Body of pancreas (tissue), 4 donors: ENCODE results near the gene RBM20. TPM values are rescaled to one million over a fixed set of nuclear protein-coding genes. Genes with fewer than 3 reads are reported as not detected.
"Not testable (repeated sequence)": the region's sequence is repeated elsewhere in the genome, so short reads cannot be mapped to it uniquely, and the experiment has no call there.

Source experiments
- ATAC-seq: fragments of 150-250 bp; one replicate; pipeline ENCODE4 v1.9.1; 2016
- DNase-seq, 4 donors: peaks; one replicate each; pipeline ENCODE4 v3.0.0-alpha.2; 2019
- H3K27ac ChIP-seq, 4 donors: fragments of 200-600 bp; sonication (generic); 1 replicate in 3 of 4; 2 replicates in 1 of 4; pipeline versions ENCODE4 v1.5.1 to v1.6.1; 2016 to 2019; ENCODE audit warnings: mild to moderate bottlenecking in 1 of 4, mixed read lengths in 1 of 4, moderate library complexity in 1 of 4
- H3K27me3 ChIP-seq, 2 donors: fragments of 200-600 bp; sonication (generic); one replicate each; pipeline ENCODE4 v1.6.0; 2016; ENCODE audit warnings: mild to moderate bottlenecking in 1 of 2
- H3K36me3 ChIP-seq, 2 donors: fragments of 200-600 bp; sonication (generic); replicated peaks in 1 of 2; 2 replicates each; pipeline ENCODE4 v1.5.1; 2016; ENCODE audit warnings: low read depth in 2 of 2; ENCODE audit not compliant: insufficient read depth in 1 of 2
- H3K4me1 ChIP-seq: fragments of 200-600 bp; sonication (generic); one replicate; pipeline ENCODE4 v1.6.0; 2016
- H3K4me3 ChIP-seq, 2 donors: fragments of 200-600 bp; sonication (generic); 1 replicate in 1 of 2; 2 replicates in 1 of 2; pipeline ENCODE4 v1.5.1; 2016 to 2019
- H3K9me3 ChIP-seq, 3 donors: fragments of 200-600 bp; sonication (generic); 1 replicate in 2 of 3; 2 replicates in 1 of 3; pipeline ENCODE4 v1.5.1; 2016
- CTCF ChIP-seq, 7 experiments: fragments of 450-650 bp in 4 of 7; fragments of 200-600 bp in 3 of 7; sonication (generic) in 3 of 7; IDR thresholded peaks; one replicate each; pipeline ENCODE4 v1.5.1; 2016 to 2019; ENCODE audit warnings: antibody characterized with exemption in 7 of 7
- POLR2A ChIP-seq, 3 donors: fragments of 450-650 bp; IDR thresholded peaks; one replicate each; pipeline ENCODE4 v1.6.1; 2016; ENCODE audit warnings: antibody characterized with exemption in 3 of 3, mild to moderate bottlenecking in 2 of 3
- WGBS, 2 donors: methylation state at CpG; one replicate each; pipeline ENCODE4 v1.1.5; 2017; 5-methylcytosine and 5-hydroxymethylcytosine counted together
- intact Hi-C: fragments of 100-400 bp; cut with DNase I; formaldehyde crosslinking; loops from one replicate; pipeline ENCODE4 v1.15.1; 2023
- total RNA-seq, 2 donors: library from RNA; depleted of rRNA; stranded (reverse); fragments of >200 nt; gene quantifications; one replicate each; pipeline ENCODE4 v1.1.0, GENCODE V29; 2016

RBM20 gene
- total RNA-seq, 2 donors from 2014 or later = 14.5 to 39.4 TPM

GRCh38 chr10:110657973-110658691 is 14.0 kb downstream of the RBM20 start:
- ATAC-seq (no peak), DNase-seq (no peak)
- TF ChIP-seq POLR2A (IDR thresholded peaks at IDR 0.05) = no peak
- TF ChIP-seq CTCF (IDR thresholded peaks at IDR 0.05) = no peak
- Histone ChIP-seq H3K4me3 (no peak overlapping the region), H3K9me3 (no peaks in the 10 kb centered on the region), H3K27ac (no peak overlapping the region), H3K4me1 (no peaks in the 10 kb centered on the region), H3K27me3 (no peaks in the 10 kb centered on the region), H3K36me3 (no peaks in the 10 kb centered on the region)
- intact Hi-C loops = no loop called here
- WGBS, 2 donors = 60 to 73% methylated on average over 11 of the region's 11 CpGs

GRCh38 chr10:110659558-110659957 is 15.4 kb downstream of the RBM20 start:
- H3K4me1 ChIP-seq = no peaks in the 10 kb centered on the region
- no peak for TF ChIP-seq POLR2A (IDR thresholded peaks at IDR 0.05)
- no peak for TF ChIP-seq CTCF (IDR thresholded peaks at IDR 0.05)
- no peaks in the 10 kb centered on the region for H3K36me3 ChIP-seq
- H3K27ac ChIP-seq = no peak overlapping the region
- 30 to 77% methylated on average over 1 of the region's 1 CpG for WGBS, 2 donors
- H3K4me3 ChIP-seq = no peak overlapping the region
- DNase-seq = no peak
- intact Hi-C loops = no loop called here
- no peaks in the 10 kb centered on the region for H3K27me3 ChIP-seq
- no peaks in the 10 kb centered on the region for H3K9me3 ChIP-seq
- ATAC-seq = no peak

GRCh38 chr10:110660289-110660688 is 16.2 kb downstream of the RBM20 start:
- 87 to 88% methylated on average over 8 of the region's 8 CpGs for WGBS, 2 donors
- DNase-seq, H3K4me3 ChIP-seq, H3K27me3 ChIP-seq, H3K36me3 ChIP-seq, ATAC-seq, intact Hi-C loops, H3K27ac ChIP-seq, H3K9me3 ChIP-seq, H3K4me1 ChIP-seq: not testable (repeated sequence)

- intact Hi-C loops = no loop called here
- Histone ChIP-seq H3K36me3 (no peaks in the 10 kb centered on the region), H3K4me3 (no peak overlapping the region), H3K9me3 (no peaks in the 10 kb centered on the region), H3K27ac (no peak overlapping the region), H3K27me3 (no peaks in the 10 kb centered on the region), H3K4me1 (no peaks in the 10 kb centered on the region)
- WGBS, 2 donors = 76 to 82% methylated on average over 5 of the region's 5 CpGs
- DNase-seq = no peak
- no peak for ATAC-seq
- TF ChIP-seq POLR2A (IDR thresholded peaks at IDR 0.05) (no peak), CTCF (IDR thresholded peaks at IDR 0.05) (no peak)
Observed at GRCh38 chr10:110661292-110661691, 17.2 kb downstream of the RBM20 start.

GRCh38 chr10:110664483-110665420 is 20.6 kb downstream of the RBM20 start:
- Histone ChIP-seq H3K27ac (no peak overlapping the region), H3K36me3 (no peaks in the 10 kb centered on the region), H3K9me3 (no peaks in the 10 kb centered on the region), H3K4me3 (no peak overlapping the region), H3K27me3 (no peaks in the 10 kb centered on the region), H3K4me1 (no peaks in the 10 kb centered on the region)
- intact Hi-C loops = no loop called here
- WGBS, 2 donors = 76 to 78% methylated on average over 10 of the region's 10 CpGs
- ATAC-seq (no peak), DNase-seq (no peak)
- TF ChIP-seq POLR2A (IDR thresholded peaks at IDR 0.05) (no peak), CTCF (IDR thresholded peaks at IDR 0.05) (no peak)

- ATAC-seq, DNase-seq, H3K36me3 ChIP-seq, H3K9me3 ChIP-seq, H3K4me3 ChIP-seq, H3K27ac ChIP-seq, H3K4me1 ChIP-seq, H3K27me3 ChIP-seq, intact Hi-C loops: not testable (repeated sequence)
- WGBS, 2 donors = 30 to 31% methylated on average over 2 of the region's 2 CpGs
Observed at GRCh38 chr10:110666259-110666658, 22.1 kb downstream of the RBM20 start.
